Left ventricle myocardium inferior (tissue), 1 donor: ENCODE measurements around the gene CDK14. TPM values are rescaled to one million over a fixed set of nuclear protein-coding genes. Genes with fewer than 3 reads are reported as not detected.

Source experiments
- DNase-seq: peaks from one replicate; pipeline ENCODE4 v3.0.0-alpha.2; 2020
- H3K27ac ChIP-seq: fragments of 200-600 bp; replicated peaks from 2 replicates; pipeline ENCODE4 v1.8.0; 2021
- H3K27me3 ChIP-seq: fragments of 200-600 bp; 2 replicates; pipeline ENCODE4 v1.8.0; 2021; ENCODE audit warnings: low read depth
- H3K36me3 ChIP-seq: fragments of 200-600 bp; 2 replicates; pipeline ENCODE4 v1.8.0; 2021
- H3K4me1 ChIP-seq: fragments of 200-600 bp; 2 replicates; pipeline ENCODE4 v1.8.0; 2021
- H3K4me3 ChIP-seq: fragments of 200-600 bp; 2 replicates; pipeline ENCODE4 v1.8.0; 2021; ENCODE audit warnings: mild to moderate bottlenecking, moderate library complexity
- H3K9me3 ChIP-seq: fragments of 200-600 bp; replicated peaks from 2 replicates; pipeline ENCODE4 v1.8.0; 2021
- CTCF ChIP-seq: fragments of 200-600 bp; IDR thresholded peaks from 2 replicates; pipeline ENCODE4 v1.8.0; 2021; ENCODE audit warnings: antibody characterized with exemption, mild to moderate bottlenecking, borderline replicate concordance
- intact Hi-C: fragments of 100-400 bp; cut with micrococcal nuclease; formaldehyde crosslinking; loops from one replicate; pipeline ENCODE4 v1.11.0; 2022
- total RNA-seq: library from RNA; stranded (reverse); fragmentation: NEBNext Ultra II Directional; extraction: Animal tissue kit (Norgen Biotek cat#: 25700); gene quantifications from one replicate; pipeline ENCODE4 v1.2.1, GENCODE V29; 2021
- donor health status: DM: no; HTN: yes; CAD: no; lungs with severe emphysema.

The CDK14 gene
- total RNA-seq, 1 donor from 2014 or later = 18.7 TPM

- Histone ChIP-seq H3K27me3 (no peaks in the 10 kb centered on the region), H3K36me3 (no peaks in the 10 kb centered on the region), H3K4me1 (no peaks in the 10 kb centered on the region), H3K4me3 (no peak overlapping the region), H3K27ac (no peak overlapping the region), H3K9me3 (no peaks in the 10 kb centered on the region)
- no peak for DNase-seq
- intact Hi-C loops = no loop called here
- TF ChIP-seq CTCF = no peak
Measured at GRCh38 chr7:91187061-91187460, 590.9 kb downstream of the CDK14 start.

- Histone ChIP-seq H3K27me3 (no peaks in the 10 kb centered on the region), H3K36me3 (no peaks in the 10 kb centered on the region), H3K4me1 (no peaks in the 10 kb centered on the region), H3K9me3 (no peaks in the 10 kb centered on the region), H3K4me3 (no peak overlapping the region), H3K27ac (no peak overlapping the region)
- no peak for DNase-seq
- intact Hi-C loops = no loop called here
- TF ChIP-seq CTCF = no peak
Measured at GRCh38 chr7:91191771-91192170, 595.6 kb downstream of the CDK14 start.

GRCh38 chr7:91193141-91193540, 597.0 kb downstream of the CDK14 start:
- no peak overlapping the region for H3K4me3 ChIP-seq
- H3K27ac ChIP-seq = no peak overlapping the region
- DNase-seq = no peak
- no peaks in the 10 kb centered on the region for H3K27me3 ChIP-seq
- no peaks in the 10 kb centered on the region for H3K36me3 ChIP-seq
- H3K4me1 ChIP-seq = no peaks in the 10 kb centered on the region
- TF ChIP-seq CTCF = no peak
- H3K9me3 ChIP-seq = no peaks in the 10 kb centered on the region
- intact Hi-C loops = no loop called here

GRCh38 chr7:91194841-91195240, 598.7 kb downstream of the CDK14 start:
- Histone ChIP-seq H3K27me3 (no peaks in the 10 kb centered on the region), H3K27ac (no peak overlapping the region), H3K9me3 (no peaks in the 10 kb centered on the region), H3K4me3 (no peak overlapping the region), H3K36me3 (no peaks in the 10 kb centered on the region), H3K4me1 (no peaks in the 10 kb centered on the region)
- no peak for DNase-seq
- intact Hi-C loops = no loop called here
- TF ChIP-seq CTCF = no peak

GRCh38 chr7:91196058-91196457, 599.9 kb downstream of the CDK14 start:
- Histone ChIP-seq H3K27me3 (no peaks in the 10 kb centered on the region), H3K4me3 (no peak overlapping the region), H3K27ac (no peak overlapping the region), H3K36me3 (no peaks in the 10 kb centered on the region), H3K9me3 (no peaks in the 10 kb centered on the region), H3K4me1 (no peaks in the 10 kb centered on the region)
- intact Hi-C loops = no loop called here
- TF ChIP-seq CTCF = no peak
- no peak for DNase-seq

GRCh38 chr7:91198371-91198770, 602.2 kb downstream of the CDK14 start:
- DNase-seq = no peak
- Histone ChIP-seq H3K4me1 (no peaks in the 10 kb centered on the region), H3K9me3 (no peaks in the 10 kb centered on the region), H3K36me3 (no peaks in the 10 kb centered on the region), H3K27me3 (no peaks in the 10 kb centered on the region), H3K27ac (no peak overlapping the region), H3K4me3 (no peak overlapping the region)
- intact Hi-C loops = no loop called here
- no peak for TF ChIP-seq CTCF
